ENCODE data around the gene MUC6.

GRCh38 chr11:1082346-1082727 lies 45.8 kb upstream of the MUC6 start:
- TF ChIP-seq POLR2AphosphoS5 (IDR thresholded peaks at IDR 0.05; ENCODE audit: low read depth, low read length) (no peak), SMC3 (IDR thresholded peaks at IDR 0.05; ENCODE audit: low read depth, low read length) (no peak), JUND (IDR thresholded peaks at IDR 0.05) (no peak), EZH2phosphoT487 (IDR thresholded peaks at IDR 0.05; ENCODE audit: borderline replicate concordance, low read depth) (no peak), CTCF (IDR thresholded peaks at IDR 0.05) (no peak)
- TF ChIP-seq, protein P1, sequence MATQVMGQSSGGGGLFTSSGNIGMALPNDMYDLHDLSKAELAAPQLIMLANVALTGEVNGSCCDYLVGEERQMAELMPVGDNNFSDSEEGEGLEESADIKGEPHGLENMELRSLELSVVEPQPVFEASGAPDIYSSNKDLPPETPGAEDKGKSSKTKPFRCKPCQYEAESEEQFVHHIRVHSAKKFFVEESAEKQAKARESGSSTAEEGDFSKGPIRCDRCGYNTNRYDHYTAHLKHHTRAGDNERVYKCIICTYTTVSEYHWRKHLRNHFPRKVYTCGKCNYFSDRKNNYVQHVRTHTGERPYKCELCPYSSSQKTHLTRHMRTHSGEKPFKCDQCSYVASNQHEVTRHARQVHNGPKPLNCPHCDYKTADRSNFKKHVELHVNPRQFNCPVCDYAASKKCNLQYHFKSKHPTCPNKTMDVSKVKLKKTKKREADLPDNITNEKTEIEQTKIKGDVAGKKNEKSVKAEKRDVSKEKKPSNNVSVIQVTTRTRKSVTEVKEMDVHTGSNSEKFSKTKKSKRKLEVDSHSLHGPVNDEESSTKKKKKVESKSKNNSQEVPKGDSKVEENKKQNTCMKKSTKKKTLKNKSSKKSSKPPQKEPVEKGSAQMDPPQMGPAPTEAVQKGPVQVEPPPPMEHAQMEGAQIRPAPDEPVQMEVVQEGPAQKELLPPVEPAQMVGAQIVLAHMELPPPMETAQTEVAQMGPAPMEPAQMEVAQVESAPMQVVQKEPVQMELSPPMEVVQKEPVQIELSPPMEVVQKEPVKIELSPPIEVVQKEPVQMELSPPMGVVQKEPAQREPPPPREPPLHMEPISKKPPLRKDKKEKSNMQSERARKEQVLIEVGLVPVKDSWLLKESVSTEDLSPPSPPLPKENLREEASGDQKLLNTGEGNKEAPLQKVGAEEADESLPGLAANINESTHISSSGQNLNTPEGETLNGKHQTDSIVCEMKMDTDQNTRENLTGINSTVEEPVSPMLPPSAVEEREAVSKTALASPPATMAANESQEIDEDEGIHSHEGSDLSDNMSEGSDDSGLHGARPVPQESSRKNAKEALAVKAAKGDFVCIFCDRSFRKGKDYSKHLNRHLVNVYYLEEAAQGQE (IDR thresholded peaks at IDR 0.05; ENCODE audit: low read depth, low read length) = no peak
- TF ChIP-seq, protein P2, sequence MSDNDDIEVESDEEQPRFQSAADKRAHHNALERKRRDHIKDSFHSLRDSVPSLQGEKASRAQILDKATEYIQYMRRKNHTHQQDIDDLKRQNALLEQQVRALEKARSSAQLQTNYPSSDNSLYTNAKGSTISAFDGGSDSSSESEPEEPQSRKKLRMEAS (IDR thresholded peaks at IDR 0.05; ENCODE audit: low read depth) = no peak

Data from SK-N-SH (cell line).